DND-41 (cell line): ENCODE results near the gene ATPAF2.
"Not testable (repeated sequence)": the region's sequence is repeated elsewhere in the genome, so short reads cannot be mapped to it uniquely, and the experiment has no call there.

Experiments
- ATAC-seq: fragments of 200-7000 bp; cut with Tn5 transposase; 3 replicates; pipeline ENCODE4 v1.9.1; 2021; ENCODE audit warnings: low read depth; ENCODE audit not compliant: insufficient read depth
- DNase-seq: peaks from one replicate; pipeline ENCODE4 v3.0.0-alpha.2; 2020
- H2AFZ ChIP-seq: 2 replicates; pipeline ENCODE4 v1.6.0; 2012; ENCODE audit warnings: low read depth, low read length
- H3K27ac ChIP-seq: 2 replicates; pipeline ENCODE4 v1.5.1; 2012; ENCODE audit warnings: low read length, inconsistent platforms
- H3K27me3 ChIP-seq: fragments of 200-600 bp; sonication (generic); 2 replicates; pipeline ENCODE4 v1.6.0; 2012; ENCODE audit warnings: low read length, mild to moderate bottlenecking, inconsistent platforms; ENCODE audit not compliant: insufficient read depth, poor library complexity
- H3K36me3 ChIP-seq: 2 replicates; pipeline ENCODE4 v1.5.1; 2012; ENCODE audit warnings: low read length, inconsistent platforms; ENCODE audit not compliant: insufficient read depth
- H3K4me1 ChIP-seq: 2 replicates; pipeline ENCODE4 v1.5.1; 2012; ENCODE audit warnings: mild to moderate bottlenecking, low read length; ENCODE audit not compliant: insufficient read depth
- H3K4me2 ChIP-seq: 2 replicates; pipeline ENCODE4 v1.6.0; 2012; ENCODE audit warnings: mild to moderate bottlenecking, moderate library complexity, low read length, inconsistent platforms; ENCODE audit not compliant: insufficient read depth
- H3K4me3 ChIP-seq, 2 experiments: fragments of 200-600 bp in 1 of 2; shearing (Covaris generic) in 1 of 2; 2 replicates each; pipeline ENCODE4 v1.5.1; 2012 to 2016; ENCODE audit warnings: inconsistent platforms in 2 of 2, low read length in 2 of 2, mild to moderate bottlenecking in 2 of 2, low read depth in 1 of 2, moderate library complexity in 1 of 2
- H3K79me2 ChIP-seq: 2 replicates; pipeline ENCODE4 v1.6.0; 2012; ENCODE audit warnings: low read length, inconsistent platforms; ENCODE audit not compliant: insufficient read depth
- H3K9ac ChIP-seq: 2 replicates; pipeline ENCODE4 v1.6.0; 2012; ENCODE audit warnings: low read depth, mild to moderate bottlenecking, inconsistent platforms, low read length, moderate library complexity
- H3K9me3 ChIP-seq: 2 replicates; pipeline ENCODE4 v1.5.1; 2012; ENCODE audit warnings: low read length, moderate library complexity, mild to moderate bottlenecking, inconsistent platforms; ENCODE audit not compliant: insufficient read depth, severe bottlenecking
- H4K20me1 ChIP-seq: 2 replicates; pipeline ENCODE4 v1.6.0; 2012; ENCODE audit warnings: low read length; ENCODE audit not compliant: insufficient read depth
- EZH2 ChIP-seq: IDR thresholded peaks from 3 replicates; pipeline ENCODE4 v1.6.1; 2012; ENCODE audit warnings: borderline replicate concordance, low read depth, mild to moderate bottlenecking, moderate library complexity, low read length, inconsistent platforms; ENCODE audit not compliant: severe bottlenecking
- TF ChIP-seq, protein P1 (sequence below): IDR thresholded peaks from 2 replicates; pipeline ENCODE4 v1.5.1; 2012; ENCODE audit warnings: borderline replicate concordance, low read length, moderate library complexity, mild to moderate bottlenecking; ENCODE audit not compliant: poor library complexity, severe bottlenecking; ENCODE audit errors: extremely low read depth

ATPAF2 gene

GRCh38 chr17:18000030-18000408, 38.9 kb downstream of the ATPAF2 start:
- no peak for DNase-seq
- H3K4me3 ChIP-seq, result no peak overlapping the region
- H3K79me2 ChIP-seq, result no peaks in the 10 kb centered on the region
- H3K27ac ChIP-seq, result no peak overlapping the region
- no peak for ATAC-seq
- no peaks in the 10 kb centered on the region for H3K9me3 ChIP-seq
- H3K4me2 ChIP-seq, result no peak overlapping the region
- H3K27me3 ChIP-seq, result no peaks in the 10 kb centered on the region
- H3K9ac ChIP-seq, result no peak overlapping the region
- H3K36me3 ChIP-seq, result no peaks in the 10 kb centered on the region
- no peaks in the 10 kb centered on the region; the same call in 1 of the 2 replicates for H4K20me1 ChIP-seq
- TF ChIP-seq EZH2, result no peak
- TF ChIP-seq, protein P1, sequence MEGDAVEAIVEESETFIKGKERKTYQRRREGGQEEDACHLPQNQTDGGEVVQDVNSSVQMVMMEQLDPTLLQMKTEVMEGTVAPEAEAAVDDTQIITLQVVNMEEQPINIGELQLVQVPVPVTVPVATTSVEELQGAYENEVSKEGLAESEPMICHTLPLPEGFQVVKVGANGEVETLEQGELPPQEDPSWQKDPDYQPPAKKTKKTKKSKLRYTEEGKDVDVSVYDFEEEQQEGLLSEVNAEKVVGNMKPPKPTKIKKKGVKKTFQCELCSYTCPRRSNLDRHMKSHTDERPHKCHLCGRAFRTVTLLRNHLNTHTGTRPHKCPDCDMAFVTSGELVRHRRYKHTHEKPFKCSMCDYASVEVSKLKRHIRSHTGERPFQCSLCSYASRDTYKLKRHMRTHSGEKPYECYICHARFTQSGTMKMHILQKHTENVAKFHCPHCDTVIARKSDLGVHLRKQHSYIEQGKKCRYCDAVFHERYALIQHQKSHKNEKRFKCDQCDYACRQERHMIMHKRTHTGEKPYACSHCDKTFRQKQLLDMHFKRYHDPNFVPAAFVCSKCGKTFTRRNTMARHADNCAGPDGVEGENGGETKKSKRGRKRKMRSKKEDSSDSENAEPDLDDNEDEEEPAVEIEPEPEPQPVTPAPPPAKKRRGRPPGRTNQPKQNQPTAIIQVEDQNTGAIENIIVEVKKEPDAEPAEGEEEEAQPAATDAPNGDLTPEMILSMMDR, result no peak
- H3K4me1 ChIP-seq, result no peaks in the 10 kb centered on the region
- H2AFZ ChIP-seq, result no peak overlapping the region

DNA sequence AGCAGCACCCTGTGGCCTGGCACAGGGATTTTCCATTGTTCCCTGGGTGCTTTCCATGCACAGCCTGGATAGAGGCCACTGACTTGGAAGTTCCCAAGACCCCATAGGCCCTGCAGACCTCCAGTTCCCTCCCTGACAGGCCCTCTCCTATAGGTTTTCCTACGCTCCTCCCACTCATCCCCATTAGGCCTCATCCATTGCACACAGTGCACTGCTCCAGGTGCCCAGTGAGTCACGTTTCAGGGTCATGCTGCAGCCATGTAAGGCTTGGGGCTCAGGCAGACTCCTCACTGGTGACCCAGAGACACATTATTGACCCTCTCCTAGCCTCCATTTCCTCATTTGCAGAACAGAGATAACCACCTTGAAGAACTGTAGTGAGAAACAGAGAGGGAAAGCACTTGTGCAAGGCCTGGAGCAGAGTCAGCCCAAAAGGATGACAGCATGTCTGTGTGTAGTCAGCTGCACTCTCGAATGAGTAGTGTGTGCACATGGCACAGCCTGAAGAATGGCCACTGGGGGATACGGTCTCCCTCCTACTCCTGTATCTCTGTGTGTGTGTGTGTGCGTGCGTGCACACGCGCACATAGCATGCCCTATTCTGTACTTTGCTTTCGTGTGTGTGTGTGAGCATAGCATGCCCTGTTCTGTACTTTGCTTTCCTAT, 39.5 kb downstream of the ATPAF2 start:
- Histone ChIP-seq H3K27me3 (no peaks in the 10 kb centered on the region), H3K4me1 (no peaks in the 10 kb centered on the region), H4K20me1 (no peaks in the 10 kb centered on the region; the same call in 1 of the 2 replicates), H3K9me3 (no peaks in the 10 kb centered on the region), H3K4me3 (no peak overlapping the region), H2AFZ (no peak overlapping the region; the same call in 1 of the 2 replicates), H3K4me2 (no peak overlapping the region), H3K9ac (no peak overlapping the region), H3K27ac (no peak overlapping the region), H3K79me2 (no peaks in the 10 kb centered on the region), H3K36me3 (no peaks in the 10 kb centered on the region)
- TF ChIP-seq EZH2, result no peak
- no peak for DNase-seq
- 0 out of 3 replicates have a peak, but pooled peaks have one; percentile 22 for ATAC-seq

- no peak for TF ChIP-seq EZH2
- TF ChIP-seq, protein P1, result no peak
- Histone ChIP-seq H4K20me1 (no peaks in the 10 kb centered on the region; the same call in 1 of the 2 replicates), H3K4me1 (no peaks in the 10 kb centered on the region), H3K9ac (no peak overlapping the region), H3K27ac (no peak overlapping the region), H3K79me2 (no peaks in the 10 kb centered on the region), H3K4me2 (no peak overlapping the region), H2AFZ (no peak overlapping the region), H3K36me3 (no peaks in the 10 kb centered on the region), H3K27me3 (no peaks in the 10 kb centered on the region), H3K4me3 (no peak overlapping the region), H3K9me3 (no peaks in the 10 kb centered on the region)
- DNase-seq (no peak), ATAC-seq (no peak)
Observed at GRCh38 chr17:17998934-17999333, 40.0 kb downstream of the ATPAF2 start.

DNA sequence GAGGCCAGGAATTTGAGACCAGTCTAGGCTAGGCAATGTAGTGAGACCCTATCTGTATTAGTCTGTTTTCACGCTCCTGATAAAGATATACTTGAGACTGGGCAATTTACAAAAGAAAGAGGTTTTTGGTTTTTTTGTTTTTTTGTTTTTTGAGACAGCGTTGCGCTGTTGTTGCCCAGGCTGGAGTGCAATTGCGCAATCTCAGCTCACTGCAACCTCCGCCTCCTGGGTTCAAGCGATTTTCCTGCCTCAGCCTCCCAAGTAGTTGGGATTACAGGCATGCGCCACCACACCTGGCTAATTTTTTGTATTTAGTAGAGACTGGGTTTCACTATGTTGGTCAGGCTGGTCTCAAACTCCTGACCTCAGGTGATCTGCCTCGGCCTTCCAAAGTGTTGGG, 43.1 kb downstream of the ATPAF2 start:
- ATAC-seq, H3K36me3 ChIP-seq, H3K4me2 ChIP-seq: not testable (repeated sequence)

More for the DNA sequence above, 43.1 kb downstream of the ATPAF2 start:
- not testable (repeated sequence) for H3K9ac ChIP-seq, H3K27me3 ChIP-seq, H4K20me1 ChIP-seq, H3K4me1 ChIP-seq, DNase-seq, H3K79me2 ChIP-seq, H2AFZ ChIP-seq, H3K27ac ChIP-seq, H3K4me3 ChIP-seq, H3K9me3 ChIP-seq
